RWPE1 (cell line): ENCODE data around the gene SLC16A2.

Experiments used
- CTCF ChIA-PET: fragments of 350-600 bp; sonication (Branson Sonifier 250); formaldehyde crosslinking; extraction: SDS; loops from one replicate; lab custom pipeline; 2021; lab: Yijun Ruan, JAX
- POLR2A ChIA-PET: fragments of 400-600 bp; formaldehyde crosslinking; extraction: SDS; loops from one replicate; lab custom pipeline; 2020; ENCODE audit warnings: antibody characterized with exemption; ENCODE audit not compliant: low non-redundant PET; lab: Yijun Ruan, JAX
- DNase-seq: peaks from one replicate; pipeline ENCODE4 v3.0.0; 2012; ENCODE audit warnings: low spot score
- H3K27ac ChIP-seq: fragments of 450-650 bp; 2 replicates; pipeline ENCODE4 v1.5.1; 2017
- CTCF ChIP-seq: fragments of 450-650 bp; conservative IDR thresholded peaks from 2 replicates; pipeline ENCODE4 v1.5.1; 2017; ENCODE audit warnings: low read depth, mild to moderate bottlenecking

The SLC16A2 gene

DNA sequence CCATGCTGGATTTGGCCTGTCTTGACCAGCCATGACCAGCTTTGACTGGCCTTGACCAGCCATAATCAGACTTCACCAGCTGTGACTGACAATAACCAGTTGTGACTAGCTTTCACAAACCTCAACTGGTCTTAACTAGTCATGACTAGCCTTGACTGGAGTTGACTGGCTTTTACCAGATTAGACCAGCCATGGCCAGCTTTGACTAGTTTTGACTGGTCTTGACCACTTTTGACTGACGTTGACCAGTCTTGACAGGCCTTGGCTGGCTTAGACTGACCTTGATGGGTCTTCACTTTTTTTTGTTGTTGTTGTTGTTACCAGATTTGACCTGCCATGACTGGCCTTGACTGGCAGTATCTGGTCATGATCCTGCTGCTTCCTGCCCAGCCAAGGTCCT lies 125.7 kb downstream of the SLC16A2 start:
- DNase-seq, result no peak
- H3K27ac ChIP-seq, result no peak overlapping the region
- TF ChIP-seq CTCF, result no peak
- POLR2A ChIA-PET, result no interaction called here
- CTCF ChIA-PET, result interaction anchor here (0.5 kb wide), 1 partner anchor 86 kb away, joined by 4 read pairs; no protein-coding TSS in a partner anchor

DNA sequence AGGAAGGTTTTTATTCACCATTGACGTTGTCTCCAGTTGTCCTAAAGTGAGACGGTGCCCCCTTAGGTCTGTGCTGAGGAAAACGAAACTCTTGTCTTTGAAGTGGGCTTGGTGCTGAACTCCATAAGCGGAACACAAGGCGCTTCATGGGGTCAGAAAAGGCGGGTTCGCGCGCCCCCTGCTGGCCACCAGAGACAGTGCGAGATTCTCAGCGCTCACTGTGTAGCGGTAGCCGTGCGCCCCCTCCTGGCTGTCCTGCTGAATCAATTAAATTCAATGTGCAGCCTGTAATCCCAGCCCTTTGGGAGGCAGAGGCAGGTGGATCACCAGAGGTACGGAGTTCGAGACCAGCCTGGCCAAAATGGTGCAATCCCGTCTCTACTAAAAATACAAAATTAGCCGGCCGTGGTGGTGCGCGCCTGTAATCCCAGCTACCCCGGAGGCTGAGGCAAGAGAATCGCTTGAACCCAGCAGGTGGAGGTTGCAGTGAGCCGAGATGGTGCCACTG lies 129.1 kb downstream of the SLC16A2 start:
- peak; percentile 30 for DNase-seq
- POLR2A ChIA-PET, result no interaction called here
- CTCF ChIA-PET, result interaction anchor here (0.6 kb wide), 1 partner anchor 128 kb away, joined by 5 read pairs; no protein-coding TSS in a partner anchor
- peak; percentile 79 for TF ChIP-seq CTCF
- no peak overlapping the region for H3K27ac ChIP-seq

GRCh38 chrX:74551934-74552333 lies 130.6 kb downstream of the SLC16A2 start:
- POLR2A ChIA-PET, result no interaction called here
- DNase-seq, result no peak
- no peak overlapping the region for H3K27ac ChIP-seq
- CTCF ChIA-PET, result no interaction called here
- no peak for TF ChIP-seq CTCF

DNA sequence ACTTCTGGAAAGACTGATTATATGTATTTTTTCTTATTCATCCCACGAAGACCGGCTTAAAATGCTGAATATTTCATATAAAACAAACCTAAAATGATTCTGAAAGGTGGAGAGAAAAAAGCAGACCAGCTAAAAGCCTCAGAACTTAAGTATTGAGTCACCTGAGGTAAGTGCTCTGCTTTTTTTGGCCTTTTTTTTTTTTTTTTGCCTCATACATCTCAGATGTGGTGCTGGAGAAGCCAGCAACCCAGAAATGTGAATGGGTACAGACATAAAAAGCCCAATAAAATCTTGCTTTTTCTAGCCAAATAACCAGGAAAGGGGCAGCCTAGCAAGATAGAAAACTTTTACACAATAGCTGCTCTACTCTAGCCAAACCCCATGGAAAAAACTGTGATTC lies 136.1 kb downstream of the SLC16A2 start:
- no peak overlapping the region for H3K27ac ChIP-seq
- DNase-seq, result no peak
- ChIA-PET CTCF (no interaction called here), POLR2A (no interaction called here)
- TF ChIP-seq CTCF, result no peak

GRCh38 chrX:74578137-74578536 lies 156.8 kb downstream of the SLC16A2 start:
- TF ChIP-seq CTCF, result no peak
- DNase-seq, result no peak
- CTCF ChIA-PET, result no interaction called here

GRCh38 chrX:74579597-74580198 lies 158.4 kb downstream of the SLC16A2 start:
- ChIA-PET CTCF (no interaction called here), POLR2A (no interaction called here)
- H3K27ac ChIP-seq, result no peak overlapping the region
- DNase-seq, result no peak
- no peak for TF ChIP-seq CTCF

More at GRCh38 chrX:74578137-74578536, 156.8 kb downstream of the SLC16A2 start:
- no peak overlapping the region for H3K27ac ChIP-seq
- POLR2A ChIA-PET, result no interaction called here
